Kidney capillary endothelial cell (primary cell): Measurements from ENCODE around the gene KRTAP9-4.
"Not testable (repeated sequence)": the region's sequence is repeated elsewhere in the genome, so short reads cannot be mapped to it uniquely, and the experiment has no call there.

Source experiments
- DNase-seq: peaks from one replicate; pipeline ENCODE4 v3.0.0-alpha.2; 2018; ENCODE audit warnings: low spot score

KRTAP9-4 gene, protein sequence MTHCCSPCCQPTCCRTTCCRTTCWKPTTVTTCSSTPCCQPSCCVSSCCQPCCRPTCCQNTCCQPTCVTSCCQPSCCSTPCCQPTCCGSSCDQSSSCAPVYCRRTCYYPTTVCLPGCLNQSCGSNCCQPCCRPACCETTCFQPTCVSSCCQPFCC

DNA sequence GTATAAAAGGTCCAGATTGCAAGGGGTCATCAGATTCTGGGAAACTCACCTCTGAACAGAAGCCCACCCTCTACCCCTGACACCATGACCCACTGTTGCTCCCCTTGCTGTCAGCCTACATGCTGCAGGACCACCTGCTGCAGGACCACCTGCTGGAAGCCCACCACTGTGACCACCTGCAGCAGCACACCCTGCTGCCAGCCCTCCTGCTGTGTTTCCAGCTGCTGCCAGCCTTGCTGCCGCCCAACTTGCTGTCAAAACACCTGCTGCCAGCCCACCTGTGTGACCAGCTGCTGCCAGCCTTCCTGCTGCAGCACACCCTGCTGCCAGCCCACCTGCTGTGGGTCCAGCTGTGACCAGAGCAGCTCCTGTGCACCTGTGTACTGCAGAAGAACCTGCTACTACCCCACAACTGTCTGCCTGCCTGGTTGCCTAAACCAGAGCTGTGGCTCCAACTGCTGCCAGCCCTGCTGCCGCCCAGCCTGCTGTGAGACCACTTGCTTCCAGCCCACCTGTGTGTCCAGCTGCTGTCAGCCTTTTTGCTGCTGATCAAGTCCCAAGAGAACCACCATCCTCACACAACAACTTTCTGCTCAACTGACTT lies at the start of gene KRTAP9-4:
KRTAP9-4 (plus strand) TSS at position 51 of the 604 bp plus-strand sequence; CDS start at position 85, 34 bp downstream.
- DNase-seq = not testable (repeated sequence)

DNA sequence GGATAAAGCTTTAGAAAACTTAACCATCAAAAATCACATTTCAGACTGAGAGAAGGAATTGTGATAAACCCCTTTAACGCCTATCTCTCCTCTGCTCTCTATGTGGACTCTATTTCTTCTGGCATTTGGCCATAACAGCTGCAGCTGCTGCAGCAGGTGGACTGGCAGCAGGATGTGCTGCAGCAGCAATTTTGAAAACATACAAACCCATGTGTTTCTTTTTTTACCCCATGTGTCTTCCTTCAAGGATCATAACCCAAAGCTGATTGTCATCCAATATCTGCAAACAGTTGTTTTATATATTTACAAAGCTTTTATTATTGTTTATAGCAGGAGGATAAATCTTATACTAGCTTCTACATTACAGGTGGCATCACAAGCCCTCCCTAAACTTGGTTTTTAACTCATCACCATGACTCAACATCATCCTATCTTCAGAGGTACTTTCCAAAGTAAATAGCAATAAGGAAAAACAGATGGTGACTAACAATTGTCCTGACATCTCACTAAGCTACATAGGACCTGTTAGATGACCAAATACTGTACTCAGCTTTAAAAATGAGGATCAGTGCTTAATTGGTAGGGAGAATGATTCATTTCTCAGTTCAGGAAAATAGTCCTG lies 37.5 kb upstream of the KRTAP9-4 start:
- DNase-seq = no peak

DNA sequence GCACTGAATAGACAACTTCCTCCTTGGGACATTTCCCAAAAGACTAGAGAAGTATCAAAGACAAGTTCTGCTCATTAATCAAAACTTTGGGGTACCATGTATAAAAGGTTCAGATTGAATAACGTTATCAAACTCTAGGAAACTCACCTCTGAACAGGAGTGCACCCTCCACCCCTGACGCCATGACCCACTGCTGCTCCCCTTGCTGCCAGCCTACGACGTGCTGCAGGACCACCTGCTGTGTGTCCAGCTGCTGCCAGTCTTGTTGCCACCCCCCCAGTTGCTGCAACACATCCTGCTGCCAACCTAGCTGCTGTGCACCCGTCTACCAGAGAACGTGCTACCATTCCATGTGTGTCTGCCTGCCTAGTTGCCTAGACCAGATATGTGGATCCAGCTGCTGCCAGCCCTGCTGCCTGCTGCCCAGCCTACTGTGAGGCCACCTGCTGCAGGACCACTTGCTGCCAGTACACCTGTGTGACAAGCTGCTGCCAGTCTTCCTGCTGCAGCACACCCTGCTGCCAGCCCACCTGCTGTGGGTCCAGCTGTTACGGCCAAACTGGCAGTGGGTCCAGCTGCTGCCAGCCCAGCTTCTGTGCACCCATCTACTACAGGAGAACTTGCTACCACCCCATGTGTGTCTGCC lies 36.8 kb upstream of the KRTAP9-4 start:
- no peak for DNase-seq

DNA sequence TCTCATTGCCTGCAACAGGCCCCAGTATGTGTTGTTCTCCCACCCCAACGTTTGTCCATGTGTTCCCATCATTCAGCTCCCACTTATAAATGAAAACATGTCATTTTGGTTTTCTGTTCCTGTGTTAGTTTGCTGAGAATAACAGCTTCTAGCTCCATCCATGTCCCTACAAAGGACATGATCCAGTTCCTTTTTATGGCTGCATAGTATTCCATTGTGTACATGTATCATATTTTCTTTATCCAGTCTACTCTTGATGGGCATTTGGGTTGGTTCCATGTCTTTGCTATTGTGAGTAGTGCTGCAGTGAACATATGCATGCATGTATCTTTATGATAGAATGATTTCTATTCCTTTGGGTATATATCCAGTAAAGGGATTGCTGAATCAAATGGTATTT lies 33.8 kb upstream of the KRTAP9-4 start:
- no peak for DNase-seq

DNA sequence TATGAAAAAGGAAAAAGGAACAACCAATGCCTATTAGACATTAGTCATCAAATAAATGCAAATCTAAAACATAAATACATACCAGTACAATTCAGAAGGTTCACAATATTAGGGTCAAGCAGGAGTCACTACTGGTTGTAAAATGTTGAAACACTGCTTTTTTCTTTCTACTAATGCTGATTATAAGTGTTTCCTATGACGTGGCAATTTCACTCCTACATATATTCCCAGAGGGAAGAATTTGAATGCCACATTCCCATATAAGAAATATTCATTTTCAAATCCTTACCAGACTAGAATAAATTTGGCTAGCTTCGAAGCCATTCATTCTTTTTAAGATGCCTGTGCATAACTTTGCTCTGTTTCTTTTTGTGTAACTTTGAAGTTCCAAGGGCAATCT lies 25.7 kb upstream of the KRTAP9-4 start:
- DNase-seq = no peak

DNA sequence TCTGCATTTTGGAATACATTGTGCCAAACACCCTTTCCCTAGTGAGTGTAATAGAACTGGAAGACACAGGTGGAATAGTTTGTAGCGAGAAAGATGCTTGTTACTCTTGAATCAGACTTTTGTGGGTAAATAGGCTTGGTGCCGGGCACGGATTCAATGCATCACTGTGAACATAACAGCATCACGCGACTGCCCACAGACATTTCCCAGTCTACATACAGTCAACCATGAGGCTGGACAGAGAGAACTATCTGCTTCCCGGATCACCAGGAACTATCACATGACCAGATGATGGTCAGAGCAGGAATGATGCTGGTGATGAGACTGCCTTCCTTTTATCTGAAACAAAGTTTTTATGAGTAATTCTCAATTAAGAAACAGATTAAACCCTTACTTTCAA lies 23.4 kb upstream of the KRTAP9-4 start:
- DNase-seq = no peak

DNA sequence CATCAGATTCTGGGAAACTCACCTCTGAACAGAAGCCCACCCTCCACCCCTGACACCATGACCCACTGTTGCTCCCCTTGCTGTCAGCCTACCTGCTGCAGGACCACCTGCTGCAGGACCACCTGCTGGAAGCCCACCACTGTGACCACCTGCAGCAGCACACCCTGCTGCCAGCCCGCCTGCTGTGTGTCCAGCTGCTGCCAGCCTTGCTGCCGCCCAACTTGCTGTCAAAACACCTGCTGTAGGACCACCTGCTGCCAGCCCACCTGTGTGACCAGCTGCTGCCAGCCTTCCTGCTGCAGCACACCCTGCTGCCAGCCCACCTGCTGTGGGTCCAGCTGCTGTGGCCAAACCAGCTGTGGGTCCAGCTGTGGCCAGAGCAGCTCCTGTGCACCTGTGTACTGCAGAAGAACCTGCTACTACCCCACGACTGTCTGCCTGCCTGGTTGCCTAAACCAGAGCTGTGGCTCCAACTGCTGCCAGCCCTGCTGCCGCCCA lies 22.8 kb upstream of the KRTAP9-4 start, which contains the start of gene KRTAP9-2:
KRTAP9-2 (plus strand) TSS at position 51 of the 498 bp plus-strand sequence; CDS start at position 58, 7 bp downstream.
- not testable (repeated sequence) for DNase-seq

DNA sequence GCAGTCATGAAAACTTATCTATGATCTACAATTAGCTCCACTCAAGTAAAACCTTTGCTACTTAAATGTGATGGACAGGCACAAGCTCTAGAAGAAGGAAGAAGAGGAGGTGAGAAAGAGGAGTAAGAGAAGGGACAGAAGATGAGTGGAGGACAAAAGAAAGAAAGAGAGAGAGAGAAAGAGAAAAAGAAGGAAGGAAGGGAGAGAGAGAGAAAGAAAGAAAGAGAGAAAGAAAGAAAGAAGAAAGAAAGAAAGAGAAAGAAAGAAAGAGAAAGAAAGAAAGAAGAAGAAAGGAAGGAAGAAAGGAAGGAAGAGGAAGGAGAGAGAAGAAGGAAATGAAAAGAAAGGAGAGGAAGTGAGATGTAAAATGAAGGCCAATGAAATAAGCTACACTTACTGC lies 19.4 kb upstream of the KRTAP9-4 start:
- no peak for DNase-seq

DNA sequence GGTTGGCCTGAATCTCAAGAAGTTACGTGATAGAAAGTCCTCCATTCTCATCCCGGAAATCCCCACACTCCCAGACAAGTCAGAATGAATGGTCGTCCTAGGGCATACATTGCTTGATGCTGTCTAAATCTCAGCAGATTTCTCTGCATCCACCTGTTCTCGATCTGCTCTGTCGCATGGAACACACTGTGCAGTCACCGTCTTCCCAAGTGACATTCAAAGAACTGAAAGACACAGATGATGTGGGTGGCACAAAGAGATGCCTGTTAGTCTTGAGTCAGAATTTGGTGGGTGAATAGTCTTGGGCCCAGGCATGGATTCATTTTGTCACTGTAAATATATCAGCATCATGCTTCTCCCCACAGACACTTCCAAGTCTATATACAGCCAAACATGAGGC lies 17.8 kb upstream of the KRTAP9-4 start:
- DNase-seq = no peak

DNA sequence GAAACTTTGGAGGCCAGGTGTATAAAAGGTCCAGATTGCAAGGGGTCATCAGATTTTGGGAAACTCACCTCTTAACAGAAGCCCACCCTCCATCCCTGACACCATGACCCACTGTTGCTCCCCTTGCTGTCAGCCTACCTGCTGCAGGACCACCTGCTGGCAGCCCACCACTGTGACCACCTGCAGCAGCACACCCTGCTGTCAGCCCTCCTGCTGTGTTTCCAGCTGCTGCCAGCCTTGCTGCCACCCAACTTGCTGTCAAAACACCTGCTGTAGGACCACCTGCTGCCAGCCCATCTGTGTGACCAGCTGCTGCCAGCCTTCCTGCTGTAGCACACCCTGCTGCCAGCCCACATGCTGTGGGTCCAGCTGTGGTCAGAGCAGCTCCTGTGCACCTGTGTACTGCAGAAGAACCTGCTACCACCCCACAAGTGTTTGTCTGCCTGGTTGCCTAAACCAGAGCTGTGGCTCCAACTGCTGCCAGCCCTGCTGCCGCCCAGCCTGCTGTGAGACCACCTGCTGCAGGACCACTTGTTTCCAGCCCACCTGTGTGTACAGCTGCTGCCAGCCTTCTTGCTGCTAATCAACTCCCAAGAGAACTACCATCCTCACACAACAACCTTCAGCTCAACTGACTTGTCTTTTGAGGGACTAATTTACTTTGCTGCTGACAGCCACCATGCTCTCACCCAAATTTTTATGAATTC lies 16.9 kb upstream of the KRTAP9-4 start, which contains the start of gene KRTAP9-3:
KRTAP9-3 (plus strand) TSS at position 51 of the 707 bp plus-strand sequence; CDS start at position 104, 53 bp downstream.
- DNase-seq = not testable (repeated sequence)

DNA sequence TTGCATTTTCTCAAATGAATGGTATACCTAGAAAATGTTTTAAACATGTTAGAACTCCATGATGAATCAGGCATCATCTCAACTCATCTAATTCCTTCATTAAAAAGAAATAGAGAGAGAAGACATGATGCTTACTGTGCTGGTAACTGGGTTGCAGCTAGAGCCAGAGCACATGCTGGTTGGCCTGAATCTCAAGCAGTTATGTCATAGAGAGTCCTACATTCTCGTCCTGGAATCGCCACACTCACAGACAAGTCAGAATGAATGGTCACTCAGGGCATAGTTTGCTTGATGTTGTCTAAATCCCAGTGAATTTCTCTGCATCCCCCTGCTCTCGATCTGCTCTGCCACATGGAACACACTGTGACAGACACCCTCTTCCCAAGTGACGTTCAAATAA lies 12.4 kb upstream of the KRTAP9-4 start:
- not testable (repeated sequence) for DNase-seq

DNA sequence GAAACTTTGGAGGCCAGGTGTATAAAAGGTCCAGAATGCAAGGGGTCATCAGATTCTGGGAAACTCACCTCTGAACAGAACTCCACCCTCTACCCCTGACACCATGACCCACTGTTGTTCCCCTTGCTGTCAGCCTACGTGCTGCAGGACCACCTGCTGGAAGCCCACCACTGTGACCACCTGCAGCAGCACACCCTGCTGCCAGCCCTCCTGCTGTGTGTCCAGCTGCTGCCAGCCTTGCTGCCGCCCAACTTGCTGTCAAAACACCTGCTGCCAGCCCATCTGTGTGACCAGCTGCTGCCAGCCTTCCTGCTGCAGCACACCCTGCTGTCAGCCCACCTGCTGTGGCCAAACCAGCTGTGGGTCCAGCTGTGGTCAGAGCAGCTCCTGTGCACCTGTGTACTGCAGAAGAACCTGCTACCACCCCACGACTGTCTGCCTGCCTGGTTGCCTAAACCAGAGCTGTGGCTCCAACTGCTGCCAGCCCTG lies 11.5 kb upstream of the KRTAP9-4 start, which contains the start of gene KRTAP9-8:
KRTAP9-8 (plus strand) TSS at position 51 of the 489 bp plus-strand sequence; CDS start at position 104, 53 bp downstream.
- not testable (repeated sequence) for DNase-seq

DNA sequence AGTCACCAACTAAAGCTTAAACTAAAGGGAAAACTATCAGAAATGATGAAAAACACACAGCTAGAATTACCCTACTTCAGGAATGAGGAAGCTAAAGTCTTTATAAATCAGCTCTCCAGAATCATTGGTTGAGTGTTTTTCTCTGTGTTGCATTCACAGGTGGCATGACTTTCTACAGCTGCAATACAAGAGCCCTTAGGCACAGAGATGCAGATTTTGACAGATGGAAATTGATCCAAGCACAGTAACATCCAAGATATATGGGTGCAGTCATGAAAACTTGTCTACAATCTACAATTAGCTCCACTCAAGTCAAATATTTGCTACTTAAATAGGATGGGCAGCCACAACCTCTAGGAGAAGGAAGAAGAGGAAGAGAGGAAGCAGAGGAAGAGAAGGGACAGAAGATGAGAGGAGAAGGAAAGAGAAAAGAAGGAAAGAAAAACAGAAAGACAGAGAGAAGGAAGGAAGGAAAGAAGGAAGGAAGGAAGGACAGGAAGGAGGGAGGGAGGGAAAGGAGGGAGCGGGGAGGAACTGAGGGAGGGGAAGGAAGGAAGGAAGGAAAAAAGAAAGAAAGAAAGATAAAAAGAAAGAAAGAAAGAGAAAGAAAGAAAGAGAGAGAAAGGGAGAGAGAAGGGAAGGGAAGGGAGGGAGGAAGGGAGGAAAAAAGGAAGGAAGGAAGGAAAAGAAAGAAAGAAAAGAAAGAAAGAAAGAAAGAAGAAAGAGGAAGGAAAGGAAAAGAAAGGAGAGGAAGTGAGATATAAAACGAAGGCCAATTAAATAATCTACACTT lies 2.3 kb upstream of the KRTAP9-4 start:
- DNase-seq = not testable (repeated sequence)

DNA sequence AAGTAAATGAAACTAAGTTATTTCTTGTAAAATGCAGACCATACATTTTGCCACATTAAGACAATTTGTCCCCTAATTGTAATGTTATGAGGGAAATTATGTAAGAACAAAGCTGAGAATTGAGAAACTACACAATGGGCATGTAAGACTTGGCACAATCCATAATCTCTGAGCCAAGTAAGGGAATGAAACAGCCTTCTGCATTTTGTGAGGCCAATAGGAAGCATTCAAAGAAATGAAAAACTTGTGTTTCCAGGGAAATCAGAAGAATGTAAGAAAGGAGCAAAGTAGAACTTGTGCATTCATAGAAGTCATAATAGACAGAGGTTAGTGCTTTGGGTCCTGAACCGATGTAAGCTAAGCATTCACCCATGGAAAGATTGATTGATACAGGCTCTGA lies 1.8 kb downstream of the KRTAP9-4 start:
- no peak for DNase-seq

DNA sequence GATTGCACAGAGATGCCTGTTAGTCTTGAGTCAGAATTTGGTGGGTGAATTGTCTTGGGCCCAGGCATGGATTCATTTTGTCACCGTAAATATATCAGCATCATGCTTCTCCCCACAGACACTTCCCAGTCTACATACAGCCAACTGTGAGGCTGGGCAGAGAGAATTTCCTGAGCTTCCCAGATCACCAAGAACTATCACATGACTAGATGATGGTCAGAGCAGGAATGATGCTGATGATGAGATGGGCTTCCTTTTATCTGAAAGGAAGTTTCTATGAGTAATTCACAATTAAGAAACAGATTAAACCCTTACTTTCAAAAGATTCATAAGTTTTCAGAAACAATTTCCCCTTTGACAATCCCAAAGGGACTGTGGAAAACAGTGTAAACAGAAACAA lies 5.4 kb downstream of the KRTAP9-4 start:
- DNase-seq = no peak

DNA sequence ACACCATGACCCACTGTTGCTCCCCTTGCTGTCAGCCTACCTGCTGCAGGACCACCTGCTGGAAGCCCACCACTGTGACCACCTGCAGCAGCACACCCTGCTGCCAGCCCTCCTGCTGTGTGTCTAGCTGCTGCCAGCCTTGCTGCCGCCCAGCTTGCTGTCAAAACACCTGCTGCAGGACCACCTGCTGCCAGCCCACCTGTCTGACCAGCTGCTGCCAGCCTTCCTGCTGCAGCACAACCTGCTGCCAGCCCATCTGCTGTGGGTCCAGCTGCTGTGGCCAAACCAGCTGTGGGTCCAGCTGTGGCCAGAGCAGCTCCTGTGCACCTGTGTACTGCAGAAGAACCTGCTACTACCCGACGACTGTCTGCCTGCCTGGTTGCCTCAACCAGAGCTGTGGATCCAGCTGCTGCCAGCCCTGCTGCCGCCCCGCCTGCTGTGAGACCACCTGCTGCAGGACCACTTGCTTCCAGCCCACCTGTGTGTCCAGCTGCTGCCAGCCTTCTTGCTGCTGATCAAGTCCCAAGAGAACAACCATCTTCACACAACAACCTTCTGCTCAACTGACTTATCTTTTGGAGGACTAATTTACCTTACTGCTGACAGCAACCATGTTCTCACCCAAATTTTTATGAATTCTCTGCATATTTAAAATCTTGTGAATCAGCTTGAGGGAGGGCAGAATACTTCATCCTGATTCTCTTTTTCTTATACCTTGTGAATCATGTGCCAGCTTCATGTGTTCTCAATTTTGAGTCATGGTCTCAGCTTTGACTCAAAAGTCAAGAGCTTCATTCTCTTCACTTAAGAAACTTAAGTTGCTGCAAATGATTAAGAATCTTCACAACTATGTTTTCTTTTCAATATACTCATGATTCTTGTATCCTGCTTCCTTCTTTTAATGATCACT lies 6.1 kb downstream of the KRTAP9-4 start, which contains the start of gene KRTAP9-9:
KRTAP9-9 (plus strand) TSS at position 4 of the 910 bp plus-strand sequence.
- not testable (repeated sequence) for DNase-seq

DNA sequence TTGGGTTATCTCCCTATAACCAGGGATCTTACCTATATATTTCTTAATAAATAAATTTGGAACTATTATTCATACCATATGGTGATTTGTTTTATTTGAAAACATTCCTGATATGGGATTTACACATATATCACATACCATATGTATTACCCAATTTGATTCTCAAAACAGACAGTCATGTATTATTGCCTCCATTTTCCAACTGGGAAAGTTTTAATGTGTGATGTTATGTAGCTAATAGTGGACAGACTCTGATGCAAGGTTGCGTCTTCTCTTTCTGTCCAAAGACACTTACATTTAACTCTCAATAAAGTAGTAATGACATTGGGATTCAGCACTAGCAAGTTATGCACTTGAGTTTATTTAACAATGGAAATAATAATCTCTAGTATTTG lies 6.8 kb downstream of the KRTAP9-4 start:
- no peak for DNase-seq

DNA sequence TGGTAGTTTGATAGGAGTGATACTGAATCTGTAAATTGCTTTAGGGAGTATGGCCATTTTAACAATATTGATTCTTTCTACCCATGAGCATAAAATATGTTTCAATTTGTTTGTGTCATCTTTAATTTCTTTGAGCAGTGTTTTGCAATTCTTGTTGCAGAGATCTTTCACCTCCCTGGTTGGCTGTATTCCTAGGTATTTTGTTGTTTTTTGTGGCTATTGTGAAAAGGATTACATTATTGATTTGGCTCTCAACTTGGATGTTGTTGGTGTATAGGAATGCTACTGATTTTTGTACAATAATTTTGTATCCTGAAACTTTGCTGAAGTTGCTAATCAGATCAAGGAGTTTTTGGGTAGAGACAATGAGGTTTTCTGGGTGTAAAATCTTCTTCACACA lies 8.9 kb downstream of the KRTAP9-4 start:
- no peak for DNase-seq

DNA sequence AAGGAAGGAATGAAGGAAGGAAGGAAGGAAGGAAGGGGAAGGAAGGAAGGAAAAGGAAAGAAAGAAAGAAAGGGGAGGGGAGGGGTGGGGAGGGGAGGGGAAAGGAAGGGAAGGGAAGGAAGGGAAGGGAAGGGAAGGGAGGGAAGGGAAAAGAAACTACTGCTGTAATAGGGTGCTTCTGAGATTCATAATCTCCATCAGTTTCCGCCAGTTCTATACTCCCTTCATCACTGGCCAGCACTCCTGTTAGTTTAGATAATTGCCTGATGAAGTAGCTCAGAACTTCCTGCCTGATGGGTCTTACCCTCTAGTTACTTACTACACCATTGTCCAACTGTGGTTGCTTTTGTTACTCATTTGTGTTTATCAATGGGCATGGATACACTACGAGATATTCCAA lies 13.7 kb downstream of the KRTAP9-4 start:
- no peak for DNase-seq

DNA sequence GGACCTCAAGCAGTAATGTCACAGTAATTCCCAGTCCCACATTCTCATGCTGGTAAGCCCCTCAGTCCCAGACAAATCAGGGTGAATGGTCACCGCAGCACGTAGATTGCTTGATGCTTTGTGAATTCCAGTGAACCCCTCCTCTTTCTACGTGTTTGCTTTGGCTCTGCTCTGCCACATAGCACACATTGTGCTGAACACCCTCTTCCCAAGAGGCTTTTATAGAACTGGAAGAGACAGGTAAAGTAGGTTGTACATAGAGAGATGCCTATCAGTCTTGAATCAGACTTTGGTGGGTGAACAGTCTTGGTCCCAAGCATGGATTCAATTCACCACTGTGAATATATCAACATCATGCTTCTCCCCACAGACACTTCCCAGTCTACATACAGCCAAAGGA lies 15.1 kb downstream of the KRTAP9-4 start:
- DNase-seq = no peak
